WTC11 (cell line): ENCODE measurements around the gene PEX5. TPM values are rescaled to one million over a fixed set of nuclear protein-coding genes. Genes with fewer than 3 reads are reported as not detected.

Experiments used
- ATAC-seq: fragments of 200-7000 bp; cut with Tn5 transposase; 2 replicates; pipeline ENCODE4 v1.10.0; 2021; ENCODE audit warnings: mild to moderate bottlenecking, moderate library complexity
- CTCF ChIA-PET: fragments of 300-600 bp; sonication (Branson Sonifier 250); formaldehyde crosslinking; loops from one replicate; lab custom pipeline; 2021; ENCODE audit warnings: antibody characterized with exemption; lab: Charles Lee
- POLR2A ChIA-PET: fragments of 350-600 bp; sonication (Branson Sonifier 250); formaldehyde crosslinking; loops from one replicate; lab custom pipeline; 2021; ENCODE audit warnings: antibody characterized with exemption; lab: Charles Lee
- DNase-seq: peaks from one replicate; pipeline ENCODE4 v3.0.0; 2021; ENCODE audit warnings: low spot score
- H3K27ac Mint-ChIP-seq: 2 replicates; pipeline ENCODE4 v1.8.0; 2021; ENCODE audit warnings: mixed read lengths
- H3K27me3 Mint-ChIP-seq: 2 replicates; pipeline ENCODE4 v1.8.0; 2021; ENCODE audit warnings: low read depth, mild to moderate bottlenecking, moderate library complexity, mixed read lengths
- H3K36me3 Mint-ChIP-seq: 2 replicates; pipeline ENCODE4 v1.8.0; 2021; ENCODE audit warnings: mixed read lengths
- H3K4me1 Mint-ChIP-seq: 2 replicates; pipeline ENCODE4 v1.8.0; 2022; ENCODE audit warnings: mixed read lengths
- H3K4me3 Mint-ChIP-seq: 2 replicates; pipeline ENCODE4 v1.8.0; 2021; ENCODE audit warnings: mild to moderate bottlenecking, moderate library complexity, mixed read lengths
- H3K9me3 Mint-ChIP-seq: 2 replicates; pipeline ENCODE4 v1.8.0; 2021; ENCODE audit warnings: mixed read lengths
- CREB1 ChIP-seq: sonication (generic); formaldehyde crosslinking; IDR thresholded peaks from 2 replicates; pipeline ENCODE4 v1.8.0; 2023; ENCODE audit warnings: mild to moderate bottlenecking, missing genetic modification reagents
- CREM ChIP-seq: sonication (generic); formaldehyde crosslinking; IDR thresholded peaks from 2 replicates; pipeline ENCODE4 v1.8.1; 2022; ENCODE audit warnings: mild to moderate bottlenecking, missing genetic modification reagents, moderate library complexity
- ESRRA ChIP-seq: sonication (generic); formaldehyde crosslinking; IDR thresholded peaks from 2 replicates; pipeline ENCODE4 v1.8.1; 2022; ENCODE audit warnings: mild to moderate bottlenecking, missing genetic modification reagents, borderline replicate concordance
- FOXJ3 ChIP-seq: sonication (generic); formaldehyde crosslinking; IDR thresholded peaks from 2 replicates; pipeline ENCODE4 v1.9.0; 2021; ENCODE audit warnings: missing genetic modification reagents, mild to moderate bottlenecking, borderline replicate concordance
- GTF2I ChIP-seq: fragments of 250-450 bp; sonication (Bioruptor Pico); conservative IDR thresholded peaks from 2 replicates; pipeline ENCODE4 v1.4.0; 2021; ENCODE audit warnings: mild to moderate bottlenecking
- MXD4 ChIP-seq: fragments of 250-450 bp; sonication (Bioruptor Pico); IDR thresholded peaks from 2 replicates; pipeline ENCODE4 v1.8.0; 2021; ENCODE audit warnings: mild to moderate bottlenecking, moderate library complexity, borderline replicate concordance
- NFATC4 ChIP-seq: fragments of 250-450 bp; sonication (Bioruptor Pico); IDR thresholded peaks from 2 replicates; pipeline ENCODE4 v1.9.0; 2021; ENCODE audit warnings: mild to moderate bottlenecking
- NFE2L1 ChIP-seq: sonication (generic); formaldehyde crosslinking; IDR thresholded peaks from 2 replicates; pipeline ENCODE4 v1.8.1; 2023; ENCODE audit warnings: missing genetic modification reagents
- NFYB ChIP-seq: sonication (generic); formaldehyde crosslinking; conservative IDR thresholded peaks from 2 replicates; pipeline ENCODE4 v1.8.0; 2022; ENCODE audit warnings: low read depth, missing genetic modification reagents
- OVOL2 ChIP-seq: fragments of 250-450 bp; sonication (Bioruptor Pico); IDR thresholded peaks from 2 replicates; pipeline ENCODE4 v1.9.0; 2021; ENCODE audit warnings: mild to moderate bottlenecking, borderline replicate concordance
- RELA ChIP-seq: sonication (generic); formaldehyde crosslinking; IDR thresholded peaks from 2 replicates; pipeline ENCODE4 v1.8.1; 2022; ENCODE audit warnings: missing genetic modification reagents, mild to moderate bottlenecking, borderline replicate concordance
- TEAD4 ChIP-seq: sonication (generic); formaldehyde crosslinking; IDR thresholded peaks from 2 replicates; pipeline ENCODE4 v1.8.0; 2022; ENCODE audit warnings: mild to moderate bottlenecking, missing genetic modification reagents
- TP53 ChIP-seq: sonication (generic); formaldehyde crosslinking; IDR thresholded peaks from 2 replicates; pipeline ENCODE4 v1.8.1; 2023; ENCODE audit warnings: mild to moderate bottlenecking, missing genetic modification reagents
- ZNF219 ChIP-seq: sonication (generic); formaldehyde crosslinking; IDR thresholded peaks from 2 replicates; pipeline ENCODE4 v1.8.0; 2023; ENCODE audit warnings: missing genetic modification reagents, mild to moderate bottlenecking, borderline replicate concordance
- total RNA-seq: library from RNA; stranded (reverse); gene quantifications from 3 replicates; pipeline ENCODE4 v1.2.3, GENCODE V29; 2021
- TF ChIP-seq, protein P1 (sequence below): fragments of 250-450 bp; sonication (Bioruptor Pico); IDR thresholded peaks from 2 replicates; pipeline ENCODE4 v1.9.0; 2021; ENCODE audit warnings: mild to moderate bottlenecking
- TF ChIP-seq, protein P2 (sequence below): sonication (generic); formaldehyde crosslinking; IDR thresholded peaks from 2 replicates; pipeline ENCODE4 v1.8.1; 2022; ENCODE audit warnings: low read depth, missing genetic modification reagents, borderline replicate concordance
- TF ChIP-seq, protein P3 (sequence below): fragments of 250-450 bp; sonication (Bioruptor Pico); IDR thresholded peaks from 2 replicates; pipeline ENCODE4 v2.1.2; 2022; ENCODE audit warnings: mild to moderate bottlenecking, moderate library complexity
- TF ChIP-seq, protein P4 (sequence below): sonication (generic); formaldehyde crosslinking; IDR thresholded peaks from 2 replicates; pipeline ENCODE4 v1.8.1; 2023; ENCODE audit warnings: mild to moderate bottlenecking, missing genetic modification reagents, moderate library complexity
- TF ChIP-seq, protein P5 (sequence below): fragments of 200-600 bp; IDR thresholded peaks from 2 replicates; pipeline ENCODE4 v1.8.0; 2022; ENCODE audit warnings: antibody characterized with exemption
- TF ChIP-seq, protein P6 (sequence below): sonication (generic); formaldehyde crosslinking; IDR thresholded peaks from 2 replicates; pipeline ENCODE4 v1.8.1; 2022; ENCODE audit warnings: low read depth, mild to moderate bottlenecking, moderate library complexity, missing genetic modification reagents, borderline replicate concordance

Gene PEX5
- total RNA-seq, 1 experiment from 2014 or later: 68.9 TPM

DNA sequence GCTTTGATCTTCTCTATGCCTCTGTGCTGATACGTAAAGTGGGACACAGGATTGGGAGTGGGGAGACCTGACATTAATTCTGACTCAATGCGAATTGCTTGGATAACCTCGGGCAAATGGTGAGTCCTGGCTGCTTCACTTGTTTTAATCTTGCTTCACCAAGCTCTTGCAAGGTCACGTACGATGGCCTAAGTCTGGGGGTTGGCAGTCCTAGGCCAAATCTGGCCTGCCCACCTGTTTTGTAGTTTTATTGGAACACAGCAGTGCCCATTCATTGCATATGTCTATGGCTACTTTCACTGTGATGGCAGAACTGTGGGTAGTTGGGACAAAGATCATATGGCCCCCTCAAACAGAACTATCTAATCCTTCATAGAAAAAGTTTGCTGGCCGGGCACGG, 45.9 kb upstream of the PEX5 start:
- DNase-seq: no peak
- Mint-ChIP-seq H3K27me3 (no peaks in the 10 kb centered on the region), H3K4me3 (no peak overlapping the region), H3K27ac (no peak overlapping the region), H3K36me3 (peaks cover 2% of the 10 kb centered on the region; the same call in 1 of the 2 replicates), H3K4me1 (no peaks in the 10 kb centered on the region), H3K9me3 (no peaks in the 10 kb centered on the region)
- ATAC-seq: no peak
- TF ChIP-seq, protein P1, sequence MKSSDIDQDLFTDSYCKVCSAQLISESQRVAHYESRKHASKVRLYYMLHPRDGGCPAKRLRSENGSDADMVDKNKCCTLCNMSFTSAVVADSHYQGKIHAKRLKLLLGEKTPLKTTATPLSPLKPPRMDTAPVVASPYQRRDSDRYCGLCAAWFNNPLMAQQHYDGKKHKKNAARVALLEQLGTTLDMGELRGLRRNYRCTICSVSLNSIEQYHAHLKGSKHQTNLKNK (CRISPR knock-in tag): no peak
- TF ChIP-seq OVOL2 (CRISPR knock-in tag) (no peak), TP53 (no peak), NFYB (CRISPR knock-in tag) (no peak), CREB1 (CRISPR knock-in tag) (no peak), RELA (CRISPR knock-in tag) (no peak), NFE2L1 (CRISPR knock-in tag) (no peak), CREM (CRISPR knock-in tag) (no peak), GTF2I (CRISPR knock-in tag) (no peak), FOXJ3 (CRISPR knock-in tag) (no peak), MXD4 (CRISPR knock-in tag) (no peak), NFATC4 (CRISPR knock-in tag) (no peak), TEAD4 (no peak)
- TF ChIP-seq, protein P2, sequence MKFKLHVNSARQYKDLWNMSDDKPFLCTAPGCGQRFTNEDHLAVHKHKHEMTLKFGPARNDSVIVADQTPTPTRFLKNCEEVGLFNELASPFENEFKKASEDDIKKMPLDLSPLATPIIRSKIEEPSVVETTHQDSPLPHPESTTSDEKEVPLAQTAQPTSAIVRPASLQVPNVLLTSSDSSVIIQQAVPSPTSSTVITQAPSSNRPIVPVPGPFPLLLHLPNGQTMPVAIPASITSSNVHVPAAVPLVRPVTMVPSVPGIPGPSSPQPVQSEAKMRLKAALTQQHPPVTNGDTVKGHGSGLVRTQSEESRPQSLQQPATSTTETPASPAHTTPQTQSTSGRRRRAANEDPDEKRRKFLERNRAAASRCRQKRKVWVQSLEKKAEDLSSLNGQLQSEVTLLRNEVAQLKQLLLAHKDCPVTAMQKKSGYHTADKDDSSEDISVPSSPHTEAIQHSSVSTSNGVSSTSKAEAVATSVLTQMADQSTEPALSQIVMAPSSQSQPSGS (CRISPR knock-in tag): no peak
- TF ChIP-seq, protein P3, sequence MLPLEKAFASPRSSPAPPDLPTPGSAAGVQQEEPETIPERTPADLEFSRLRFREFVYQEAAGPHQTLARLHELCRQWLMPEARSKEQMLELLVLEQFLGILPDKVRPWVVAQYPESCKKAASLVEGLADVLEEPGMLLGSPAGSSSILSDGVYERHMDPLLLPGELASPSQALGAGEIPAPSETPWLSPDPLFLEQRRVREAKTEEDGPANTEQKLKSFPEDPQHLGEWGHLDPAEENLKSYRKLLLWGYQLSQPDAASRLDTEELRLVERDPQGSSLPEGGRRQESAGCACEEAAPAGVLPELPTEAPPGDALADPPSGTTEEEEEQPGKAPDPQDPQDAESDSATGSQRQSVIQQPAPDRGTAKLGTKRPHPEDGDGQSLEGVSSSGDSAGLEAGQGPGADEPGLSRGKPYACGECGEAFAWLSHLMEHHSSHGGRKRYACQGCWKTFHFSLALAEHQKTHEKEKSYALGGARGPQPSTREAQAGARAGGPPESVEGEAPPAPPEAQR: no peak
- TF ChIP-seq, protein P4, sequence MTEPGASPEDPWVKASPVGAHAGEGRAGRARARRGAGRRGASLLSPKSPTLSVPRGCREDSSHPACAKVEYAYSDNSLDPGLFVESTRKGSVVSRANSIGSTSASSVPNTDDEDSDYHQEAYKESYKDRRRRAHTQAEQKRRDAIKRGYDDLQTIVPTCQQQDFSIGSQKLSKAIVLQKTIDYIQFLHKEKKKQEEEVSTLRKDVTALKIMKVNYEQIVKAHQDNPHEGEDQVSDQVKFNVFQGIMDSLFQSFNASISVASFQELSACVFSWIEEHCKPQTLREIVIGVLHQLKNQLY: no peak
- POLR2A ChIA-PET: no interaction called here
- CTCF ChIA-PET: interaction anchor here (0.8 to 2.6 kb wide), 5 partner anchors 9 to 89 kb away, joined by 3 to 15 read pairs (median 10); partner anchors contain the start of gene C1S

DNA sequence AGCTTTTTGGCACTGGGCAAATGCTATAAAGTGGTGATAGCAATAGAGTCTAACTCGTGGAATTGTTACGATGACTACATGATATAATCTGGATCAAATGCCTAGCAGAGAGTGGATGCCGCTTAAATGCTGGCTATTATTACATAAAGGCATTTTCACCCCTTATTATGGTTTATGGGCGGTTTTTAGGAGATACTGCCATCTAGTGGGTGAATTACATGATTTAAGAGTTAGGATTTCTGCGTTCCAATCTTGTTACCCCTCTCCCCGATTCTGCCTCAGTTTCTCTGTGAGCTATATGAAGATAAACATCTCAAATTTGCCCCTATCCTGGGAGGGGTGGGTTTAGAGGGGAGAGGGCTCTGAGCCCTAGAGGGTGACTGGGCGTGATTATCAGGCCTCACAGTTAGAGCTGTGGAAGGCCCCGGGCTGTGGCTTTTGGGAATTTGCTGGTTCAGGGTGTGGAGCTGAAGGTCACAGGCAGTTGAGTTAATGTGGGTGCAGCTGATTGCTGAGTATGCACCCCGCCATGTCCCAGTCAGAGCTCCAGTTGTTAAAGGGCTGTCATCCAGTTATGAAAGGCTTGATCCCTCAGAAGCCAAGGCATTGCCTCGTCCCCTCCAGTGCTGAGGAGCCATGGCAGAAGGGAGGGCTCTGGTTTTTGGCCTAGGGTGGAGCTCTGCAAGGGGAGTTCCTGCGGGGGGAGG, 44.9 kb upstream of the PEX5 start:
- H3K9me3 Mint-ChIP-seq: no peaks in the 10 kb centered on the region
- H3K4me3 Mint-ChIP-seq: no peak overlapping the region
- H3K36me3 Mint-ChIP-seq: no peaks in the 10 kb centered on the region; the same call in 1 of the 2 replicates
- ATAC-seq (no peak), DNase-seq (no peak)
- TF ChIP-seq ZNF219 (CRISPR knock-in tag) (no peak), ESRRA (CRISPR knock-in tag) (no peak)
- TF ChIP-seq, protein P5, sequence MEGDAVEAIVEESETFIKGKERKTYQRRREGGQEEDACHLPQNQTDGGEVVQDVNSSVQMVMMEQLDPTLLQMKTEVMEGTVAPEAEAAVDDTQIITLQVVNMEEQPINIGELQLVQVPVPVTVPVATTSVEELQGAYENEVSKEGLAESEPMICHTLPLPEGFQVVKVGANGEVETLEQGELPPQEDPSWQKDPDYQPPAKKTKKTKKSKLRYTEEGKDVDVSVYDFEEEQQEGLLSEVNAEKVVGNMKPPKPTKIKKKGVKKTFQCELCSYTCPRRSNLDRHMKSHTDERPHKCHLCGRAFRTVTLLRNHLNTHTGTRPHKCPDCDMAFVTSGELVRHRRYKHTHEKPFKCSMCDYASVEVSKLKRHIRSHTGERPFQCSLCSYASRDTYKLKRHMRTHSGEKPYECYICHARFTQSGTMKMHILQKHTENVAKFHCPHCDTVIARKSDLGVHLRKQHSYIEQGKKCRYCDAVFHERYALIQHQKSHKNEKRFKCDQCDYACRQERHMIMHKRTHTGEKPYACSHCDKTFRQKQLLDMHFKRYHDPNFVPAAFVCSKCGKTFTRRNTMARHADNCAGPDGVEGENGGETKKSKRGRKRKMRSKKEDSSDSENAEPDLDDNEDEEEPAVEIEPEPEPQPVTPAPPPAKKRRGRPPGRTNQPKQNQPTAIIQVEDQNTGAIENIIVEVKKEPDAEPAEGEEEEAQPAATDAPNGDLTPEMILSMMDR: 0 out of 2 replicates have a peak, but pooled peaks have one; percentile 11
- TF ChIP-seq, protein P6, sequence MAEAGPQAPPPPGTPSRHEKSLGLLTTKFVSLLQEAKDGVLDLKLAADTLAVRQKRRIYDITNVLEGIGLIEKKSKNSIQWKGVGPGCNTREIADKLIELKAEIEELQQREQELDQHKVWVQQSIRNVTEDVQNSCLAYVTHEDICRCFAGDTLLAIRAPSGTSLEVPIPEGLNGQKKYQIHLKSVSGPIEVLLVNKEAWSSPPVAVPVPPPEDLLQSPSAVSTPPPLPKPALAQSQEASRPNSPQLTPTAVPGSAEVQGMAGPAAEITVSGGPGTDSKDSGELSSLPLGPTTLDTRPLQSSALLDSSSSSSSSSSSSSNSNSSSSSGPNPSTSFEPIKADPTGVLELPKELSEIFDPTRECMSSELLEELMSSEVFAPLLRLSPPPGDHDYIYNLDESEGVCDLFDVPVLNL: no peak
- H3K27me3 Mint-ChIP-seq: no peaks in the 10 kb centered on the region
- no peaks in the 10 kb centered on the region for H3K4me1 Mint-ChIP-seq
- POLR2A ChIA-PET: no interaction called here
- no peak overlapping the region for H3K27ac Mint-ChIP-seq
- CTCF ChIA-PET: interaction anchor here (0.6 to 2.6 kb wide), 22 partner anchors 8 to 200 kb away, joined by 3 to 24 read pairs (median 5); partner anchors contain the start of genes C12orf57, C1S, LPCAT3 and PEX5
